IMR-90 (cell line): ENCODE results near the gene DHX9. TPM values are rescaled to one million over a fixed set of nuclear protein-coding genes. Genes with fewer than 3 reads are reported as not detected.

Experiments
- ATAC-seq: fragments of 200-7000 bp; cut with Tn5 transposase; 2 replicates; pipeline ENCODE4 v1.9.1; 2020; ENCODE audit warnings: low read depth, mild to moderate bottlenecking, moderate library complexity
- BruUV-seq: library from RNA; stranded (reverse); fragments of 400-500 nt; replicated peaks from 2 replicates; lab custom pipeline; 2021; lab: Mats Ljungman, UMichigan
- CTCF ChIA-PET: fragments of 300-600 bp; formaldehyde crosslinking; extraction: SDS; loops from one replicate; lab custom pipeline; 2021; ENCODE audit warnings: antibody characterized with exemption; lab: Yijun Ruan, JAX
- POLR2A ChIA-PET: fragments of 300-600 bp; sonication (Branson Sonifier 250); formaldehyde crosslinking; loops from one replicate; lab custom pipeline; 2022; ENCODE audit warnings: antibody characterized with exemption; ENCODE audit not compliant: unreplicated experiment; lab: Charles Lee
- DNase-seq: peaks from one replicate; pipeline ENCODE4 v3.0.0; 2013
- H2AFZ ChIP-seq: replicated peaks from 2 replicates; pipeline ENCODE3; 2013; ENCODE audit warnings: low read length, mild to moderate bottlenecking; ENCODE audit not compliant: poor library complexity
- H2AK5ac ChIP-seq: 2 replicates; pipeline ENCODE4 v1.6.1; 2013; ENCODE audit warnings: low read depth, low read length, inconsistent platforms
- H2AK9ac ChIP-seq: replicated peaks from 2 replicates; pipeline ENCODE3; 2013; ENCODE audit warnings: mild to moderate bottlenecking, low read depth, low read length, moderate library complexity; ENCODE audit not compliant: poor library complexity
- H2BK120ac ChIP-seq: 2 replicates; pipeline ENCODE4 v1.6.1; 2013; ENCODE audit warnings: low read depth, low read length, inconsistent platforms
- H2BK15ac ChIP-seq: 3 replicates; pipeline ENCODE4 v1.6.1; 2013; ENCODE audit warnings: low read depth, low read length, inconsistent platforms
- H2BK20ac ChIP-seq: 2 replicates; pipeline ENCODE4 v1.6.1; 2013; ENCODE audit warnings: low read depth, mild to moderate bottlenecking, inconsistent platforms, low read length, moderate library complexity
- H2BK5ac ChIP-seq: 2 replicates; pipeline ENCODE4 v1.6.1; 2013; ENCODE audit warnings: mild to moderate bottlenecking, low read depth, low read length, inconsistent platforms; ENCODE audit not compliant: poor library complexity, severe bottlenecking
- H3K14ac ChIP-seq: replicated peaks from 2 replicates; pipeline ENCODE4 v1.6.1; 2013; ENCODE audit warnings: low read depth, low read length, inconsistent platforms
- H3K18ac ChIP-seq: 2 replicates; pipeline ENCODE4 v1.6.1; 2013; ENCODE audit warnings: low read depth, low read length, control low read depth
- H3K23ac ChIP-seq: 2 replicates; pipeline ENCODE4 v1.6.1; 2013; ENCODE audit warnings: low read depth, low read length, inconsistent platforms
- H3K27ac ChIP-seq: 2 replicates; pipeline ENCODE4 v1.5.1; 2013; ENCODE audit warnings: mild to moderate bottlenecking, control low read depth, low read length; ENCODE audit not compliant: insufficient read depth
- H3K27me3 ChIP-seq: 2 replicates; pipeline ENCODE4 v1.6.1; 2013; ENCODE audit warnings: low read length; ENCODE audit not compliant: control insufficient read depth, insufficient read depth
- H3K36me3 ChIP-seq: 2 replicates; pipeline ENCODE4 v1.6.1; 2013; ENCODE audit warnings: low read length, mixed read lengths; ENCODE audit not compliant: control insufficient read depth, insufficient read depth
- H3K4ac ChIP-seq: 2 replicates; pipeline ENCODE4 v1.6.1; 2013; ENCODE audit warnings: low read depth, low read length, inconsistent platforms
- H3K4me1 ChIP-seq: 2 replicates; pipeline ENCODE4 v1.6.1; 2013; ENCODE audit warnings: low read length, mixed read lengths; ENCODE audit not compliant: control insufficient read depth, insufficient read depth
- H3K4me2 ChIP-seq: 2 replicates; pipeline ENCODE4 v1.6.1; 2013; ENCODE audit warnings: low read depth, mild to moderate bottlenecking, control low read depth, low read length, moderate library complexity
- H3K4me3 ChIP-seq: 2 replicates; pipeline ENCODE4 v1.5.1; 2013; ENCODE audit warnings: low read depth, mild to moderate bottlenecking, control low read depth, low read length, moderate library complexity; ENCODE audit not compliant: insufficient read depth
- H3K56ac ChIP-seq: 2 replicates; pipeline ENCODE4 v1.6.1; 2013; ENCODE audit warnings: low read length, inconsistent platforms; ENCODE audit not compliant: insufficient read depth; ENCODE audit errors: extremely low read depth
- H3K79me1 ChIP-seq, 2 experiments: 2 replicates each; pipeline ENCODE4 v1.6.1; 2013; ENCODE audit warnings: low read length in 2 of 2, inconsistent platforms in 1 of 2, low read depth in 1 of 2
- H3K9ac ChIP-seq: 2 replicates; pipeline ENCODE4 v1.6.1; 2013; ENCODE audit warnings: low read depth, low read length, control low read depth
- H3K9me1 ChIP-seq: 2 replicates; pipeline ENCODE4 v1.6.1; 2013; ENCODE audit warnings: low read length, inconsistent platforms; ENCODE audit not compliant: insufficient read depth
- H3K9me3 ChIP-seq: 2 replicates; pipeline ENCODE4 v1.6.1; 2013; ENCODE audit warnings: low read length; ENCODE audit not compliant: control insufficient read depth, insufficient read depth
- H4K20me1 ChIP-seq: 2 replicates; pipeline ENCODE4 v1.6.1; 2013; ENCODE audit warnings: low read length, inconsistent platforms; ENCODE audit not compliant: insufficient read depth
- H4K5ac ChIP-seq: 2 replicates; pipeline ENCODE4 v1.6.1; 2013; ENCODE audit warnings: mild to moderate bottlenecking, low read depth, low read length, control low read depth
- H4K8ac ChIP-seq, 2 experiments: 2 replicates each; pipeline ENCODE4 v1.6.1; 2013; ENCODE audit warnings: low read depth in 2 of 2, low read length in 2 of 2, control low read depth in 1 of 2, inconsistent platforms in 1 of 2
- H4K91ac ChIP-seq: 2 replicates; pipeline ENCODE4 v1.6.1; 2013; ENCODE audit warnings: low read depth, low read length, inconsistent platforms; ENCODE audit not compliant: insufficient read depth
- CEBPB ChIP-seq: IDR thresholded peaks from 2 replicates; pipeline ENCODE4 v1.6.1; 2012; ENCODE audit warnings: low read depth, low read length, improper control_type of control experiment
- FOS ChIP-seq: fragments of 150-350 bp; IDR thresholded peaks from 2 replicates; pipeline ENCODE4 v1.6.1; 2016; ENCODE audit warnings: low read depth, low read length
- MAFK ChIP-seq: IDR thresholded peaks from 2 replicates; pipeline ENCODE4 v1.6.1; 2012; ENCODE audit warnings: low read depth, low read length, improper control_type of control experiment
- MAZ ChIP-seq: IDR thresholded peaks from 2 replicates; pipeline ENCODE4 v1.6.1; 2012; ENCODE audit warnings: low read depth, mild to moderate bottlenecking, low read length, improper control_type of control experiment, moderate library complexity, borderline replicate concordance
- NFE2L2 ChIP-seq: fragments of 150-350 bp; IDR thresholded peaks from 2 replicates; pipeline ENCODE4 v1.6.1; 2016; ENCODE audit warnings: low read depth, mild to moderate bottlenecking, low read length
- POLR2A ChIP-seq: IDR thresholded peaks from 2 replicates; pipeline ENCODE4 v1.6.1; 2012; ENCODE audit warnings: mild to moderate bottlenecking, low read depth, low read length
- RAD21 ChIP-seq: IDR thresholded peaks from 2 replicates; pipeline ENCODE4 v1.6.1; 2012; ENCODE audit warnings: low read length, improper control_type of control experiment
- RCOR1 ChIP-seq: IDR thresholded peaks from 2 replicates; pipeline ENCODE4 v1.6.1; 2012; ENCODE audit warnings: mild to moderate bottlenecking, low read length, improper control_type of control experiment; ENCODE audit not compliant: insufficient replicate concordance
- RFX5 ChIP-seq: IDR thresholded peaks from 2 replicates; pipeline ENCODE4 v1.8.0; 2012; ENCODE audit warnings: low read depth, mild to moderate bottlenecking, low read length, moderate library complexity
- SMC3 ChIP-seq: fragments of 150-350 bp; IDR thresholded peaks from 2 replicates; pipeline ENCODE4 v1.6.1; 2016; ENCODE audit warnings: low read depth, mild to moderate bottlenecking, antibody characterized with exemption, low read length, moderate library complexity
- WGBS, 2 experiments: methylation state at CpG; one replicate each; pipeline versions ENCODE4 v1.1.5 to v1.1.7; 2013; ENCODE audit warnings: missing lambda C conversion rate in 2 of 2; ENCODE audit not compliant: insufficient read length in 1 of 2; ENCODE audit errors: extremely low coverage in 2 of 2; 5-methylcytosine and 5-hydroxymethylcytosine counted together
- dilution Hi-C: fragments of 300-500 bp; cut with HindIII; formaldehyde crosslinking; loops from one replicate; pipeline ENCODE4 v1.14.3; 2018; ENCODE audit warnings: low sequenced_read_pairs; ENCODE audit not compliant: unreplicated experiment
- in situ Hi-C: fragments of 300-500 bp; cut with MboI; formaldehyde crosslinking; loops from 3 replicates; pipeline ENCODE4 v1.14.3; 2019; ENCODE audit warnings: low sequenced_read_pairs, inconsistent platforms, mixed read lengths
- intact Hi-C: fragments of 100-400 bp; cut with micrococcal nuclease; formaldehyde crosslinking; loops from 2 replicates; pipeline ENCODE4 v1.10.0; 2022
- polyA plus RNA-seq, 3 experiments: library from polyadenylated mRNA; depleted of rRNA; stranded (reverse); fragments of >200 nt; gene quantifications; 2 replicates each; pipeline ENCODE4 v1.2.3, GENCODE V29; 2012; ENCODE audit warnings: low replicate concordance in 1 of 3
- total RNA-seq: library from RNA; depleted of rRNA; stranded (reverse); fragments of >200 nt; gene quantifications from 2 replicates; pipeline ENCODE4 v1.2.3, GENCODE V29; 2012
- TF ChIP-seq, protein P1 (sequence below): fragments of 150-350 bp; IDR thresholded peaks from 2 replicates; pipeline ENCODE4 v1.6.1; 2017; ENCODE audit warnings: mild to moderate bottlenecking, antibody characterized with exemption, low read length, low read depth
- TF ChIP-seq, protein P2 (sequence below): conservative IDR thresholded peaks from 2 replicates; pipeline ENCODE4 v1.5.1; 2012; ENCODE audit warnings: mild to moderate bottlenecking, low read depth, low read length, improper control_type of control experiment

Gene DHX9
- total and polyA plus RNA-seq, 2 of the 4 experiments (the other 2 are of a cell fraction): 119 to 211 TPM

DNA sequence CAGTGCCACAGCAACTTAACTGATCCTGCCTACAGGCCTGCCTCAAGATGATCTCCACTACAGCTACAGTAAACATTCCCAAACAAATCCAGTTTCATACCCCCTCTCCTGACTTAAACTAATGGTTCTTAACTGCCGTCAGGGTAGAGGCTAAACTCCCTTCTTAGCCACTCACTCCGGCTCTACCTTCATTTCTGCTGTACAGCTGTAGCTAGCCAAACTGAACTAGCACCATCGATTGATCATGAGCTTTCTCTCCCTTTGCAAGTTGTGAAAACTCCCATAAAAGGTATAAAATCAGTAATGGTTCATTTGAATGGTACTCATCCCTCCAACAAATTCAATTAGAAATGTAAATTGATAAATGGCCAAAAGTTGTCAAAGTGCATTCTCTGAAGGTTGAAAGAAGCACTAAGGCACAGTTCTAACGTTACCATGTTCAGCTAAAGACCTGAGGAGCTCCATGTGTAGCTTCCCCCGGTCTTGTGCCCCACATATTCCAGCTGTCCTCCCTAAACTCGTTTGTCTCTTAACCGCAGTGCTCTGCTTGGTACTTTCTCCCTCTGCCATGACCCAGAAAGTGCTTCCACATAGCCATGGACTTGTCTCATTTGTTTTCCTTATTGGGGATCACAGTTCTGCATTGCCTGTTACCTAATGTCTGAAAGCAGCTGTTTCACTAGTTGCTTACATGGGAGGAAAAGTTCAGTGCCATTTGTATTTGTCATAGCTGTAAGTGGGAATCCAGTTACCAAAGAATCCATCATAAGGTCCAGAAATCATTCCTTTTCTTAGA, 49.8 kb downstream of the DHX9 start (continued):
- TF ChIP-seq, protein P1, sequence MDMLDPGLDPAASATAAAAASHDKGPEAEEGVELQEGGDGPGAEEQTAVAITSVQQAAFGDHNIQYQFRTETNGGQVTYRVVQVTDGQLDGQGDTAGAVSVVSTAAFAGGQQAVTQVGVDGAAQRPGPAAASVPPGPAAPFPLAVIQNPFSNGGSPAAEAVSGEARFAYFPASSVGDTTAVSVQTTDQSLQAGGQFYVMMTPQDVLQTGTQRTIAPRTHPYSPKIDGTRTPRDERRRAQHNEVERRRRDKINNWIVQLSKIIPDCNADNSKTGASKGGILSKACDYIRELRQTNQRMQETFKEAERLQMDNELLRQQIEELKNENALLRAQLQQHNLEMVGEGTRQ: no peak
- no peak for TF ChIP-seq RAD21

DNA sequence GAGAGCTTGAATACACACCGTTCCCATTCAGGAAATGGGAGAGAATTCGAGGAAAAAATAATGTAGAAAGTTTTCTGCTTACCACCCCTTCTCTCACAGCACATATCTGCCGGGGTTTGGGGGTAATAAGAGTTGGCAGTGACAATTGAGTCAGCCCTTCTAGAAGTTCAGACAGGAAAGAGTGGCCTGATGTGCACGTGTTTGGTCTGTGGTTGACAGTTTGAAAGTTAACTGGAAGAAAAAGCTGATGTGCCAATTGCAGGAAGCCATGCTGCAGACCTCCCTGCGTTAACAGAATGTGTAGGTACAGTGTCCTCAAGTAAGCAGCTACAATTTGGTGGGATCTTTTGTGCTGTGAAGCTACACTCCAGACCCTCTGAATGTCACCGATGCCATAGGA, 50.9 kb downstream of the DHX9 start:
- ChIA-PET POLR2A (no interaction called here), CTCF (interaction anchor here (1.1 kb wide), 1 partner anchor 16 kb away, joined by 3 read pairs; no protein-coding TSS in a partner anchor)
- BruUV-seq: no TSS peak
- TF ChIP-seq MAFK (no peak), FOS (no peak), RCOR1 (no peak), RAD21 (no peak), MAZ (no peak), NFE2L2 (no peak), CEBPB (no peak), POLR2A (no peak), SMC3 (no peak), RFX5 (no peak)
- TF ChIP-seq, protein P1: no peak
- TF ChIP-seq, protein P2, sequence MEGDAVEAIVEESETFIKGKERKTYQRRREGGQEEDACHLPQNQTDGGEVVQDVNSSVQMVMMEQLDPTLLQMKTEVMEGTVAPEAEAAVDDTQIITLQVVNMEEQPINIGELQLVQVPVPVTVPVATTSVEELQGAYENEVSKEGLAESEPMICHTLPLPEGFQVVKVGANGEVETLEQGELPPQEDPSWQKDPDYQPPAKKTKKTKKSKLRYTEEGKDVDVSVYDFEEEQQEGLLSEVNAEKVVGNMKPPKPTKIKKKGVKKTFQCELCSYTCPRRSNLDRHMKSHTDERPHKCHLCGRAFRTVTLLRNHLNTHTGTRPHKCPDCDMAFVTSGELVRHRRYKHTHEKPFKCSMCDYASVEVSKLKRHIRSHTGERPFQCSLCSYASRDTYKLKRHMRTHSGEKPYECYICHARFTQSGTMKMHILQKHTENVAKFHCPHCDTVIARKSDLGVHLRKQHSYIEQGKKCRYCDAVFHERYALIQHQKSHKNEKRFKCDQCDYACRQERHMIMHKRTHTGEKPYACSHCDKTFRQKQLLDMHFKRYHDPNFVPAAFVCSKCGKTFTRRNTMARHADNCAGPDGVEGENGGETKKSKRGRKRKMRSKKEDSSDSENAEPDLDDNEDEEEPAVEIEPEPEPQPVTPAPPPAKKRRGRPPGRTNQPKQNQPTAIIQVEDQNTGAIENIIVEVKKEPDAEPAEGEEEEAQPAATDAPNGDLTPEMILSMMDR: no peak

More for the DNA sequence above, 50.9 kb downstream of the DHX9 start:
- Histone ChIP-seq H3K23ac (no peak overlapping the region), H2BK20ac (no peak overlapping the region), H3K27ac (no peak overlapping the region), H3K79me1 (peaks cover 0 to 4% of the 10 kb centered on the region in 2 experiments; a peak in 2 of 4 replicates), H3K9me1 (peaks cover 3% of the 10 kb centered on the region; the same call in 1 of the 2 replicates), H3K4me1 (peaks cover 2% of the 10 kb centered on the region; the same call in 1 of the 2 replicates), H4K5ac (no peak overlapping the region), H4K20me1 (peaks cover 6% of the 10 kb centered on the region; the same call in 1 of the 2 replicates), H3K4me2 (no peak overlapping the region), H3K36me3 (peaks cover 22% of the 10 kb centered on the region), H2AK9ac (no peak overlapping the region), H2BK15ac (no peak overlapping the region), H2BK5ac (no peak overlapping the region), H3K4ac (no peak overlapping the region), H3K18ac (no peak overlapping the region), H4K8ac (no peak overlapping the region), H3K9ac (no peak overlapping the region), H4K91ac (no peak overlapping the region), H3K4me3 (no peak overlapping the region), H3K14ac (no peak overlapping the region), H3K56ac (no peak overlapping the region), H2BK120ac (no peak overlapping the region), H3K27me3 (no peaks in the 10 kb centered on the region), H2AFZ (no peak overlapping the region), H3K9me3 (no peaks in the 10 kb centered on the region), H2AK5ac (no peak overlapping the region)
- intact Hi-C loops (loop anchor here (10.0 kb wide), 1 partner anchor 235 kb away; no protein-coding TSS in a partner anchor), in situ Hi-C loops (loop anchor here (10.0 to 25.0 kb wide), 2 partner anchors 225 to 1822 kb away; no protein-coding TSS in a partner anchor), dilution Hi-C loops (no loop called here)
- no peak; the same call in 1 of the 2 replicates for ATAC-seq
- DNase-seq: no peak
- WGBS, 2 experiments: 20% methylated on average over 1 of the region's 6 CpGs; no CpG with 5 or more reads in 1 of the 2 experiments
